Testis (tissue), 2 donors: Measurements from ENCODE around the gene ULBP3.

Experiments
- CTCF ChIP-seq, 3 experiments: fragments of 450-650 bp in 2 of 3; fragments of 200-600 bp in 1 of 3; sonication (generic) in 1 of 3; IDR thresholded peaks; one replicate each; pipeline ENCODE4 v1.5.1; 2016 to 2019; ENCODE audit warnings: antibody characterized with exemption in 3 of 3, mild to moderate bottlenecking in 2 of 3, moderate library complexity in 1 of 3
- POLR2A ChIP-seq: fragments of 450-650 bp; IDR thresholded peaks from one replicate; pipeline ENCODE4 v1.6.1; 2017; ENCODE audit warnings: antibody characterized with exemption, mild to moderate bottlenecking, moderate library complexity

GRCh38 chr6:150112233-150112632 is 43.3 kb upstream of the ULBP3 start:
- TF ChIP-seq POLR2A (no peak), CTCF (IDR thresholded peaks at IDR 0.05) (no peak)
